Right lobe of liver (tissue), 4 donors: ENCODE results near the gene ATXN1.

ENCODE experiments used
- POLR2A ChIP-seq: fragments of 450-650 bp; IDR thresholded peaks from one replicate; pipeline ENCODE4 v1.6.1; 2017; ENCODE audit warnings: antibody characterized with exemption, mild to moderate bottlenecking
- TF ChIP-seq, protein P1 (sequence below), 4 donors: fragments of 200-600 bp in 3 of 4; fragments of 450-650 bp in 1 of 4; IDR thresholded peaks; one replicate each; pipeline versions ENCODE4 v1.5.1 to v1.8.0; 2016 to 2022; ENCODE audit warnings: antibody characterized with exemption in 4 of 4, mild to moderate bottlenecking in 2 of 4
- donor health status: DM: no; HTN: no; CAD: no.
- donor health status: DM: no; HTN: no; CAD: no.
- donor health status: DM: no; HTN: yes; CAD: no.

DNA sequence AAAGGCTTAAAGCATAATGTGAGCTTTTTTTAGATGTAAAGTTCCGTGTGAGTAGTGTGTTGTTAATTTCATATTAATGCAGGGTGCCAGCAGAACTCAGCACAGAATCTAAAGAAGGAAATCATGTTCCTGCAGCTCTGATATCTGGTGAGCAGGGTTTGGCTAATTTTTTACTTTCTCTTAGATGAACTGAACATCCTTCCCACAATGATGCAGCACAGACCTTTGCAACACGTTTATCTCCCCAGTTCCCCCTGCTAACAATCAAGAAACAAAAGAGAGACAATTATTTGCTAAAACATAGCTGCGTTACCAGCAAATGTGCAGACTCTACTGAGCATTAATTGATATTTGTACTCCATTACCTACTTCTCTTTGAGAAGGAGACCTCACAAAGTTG, 39.1 kb upstream of the ATXN1 start:
- TF ChIP-seq, protein P1, sequence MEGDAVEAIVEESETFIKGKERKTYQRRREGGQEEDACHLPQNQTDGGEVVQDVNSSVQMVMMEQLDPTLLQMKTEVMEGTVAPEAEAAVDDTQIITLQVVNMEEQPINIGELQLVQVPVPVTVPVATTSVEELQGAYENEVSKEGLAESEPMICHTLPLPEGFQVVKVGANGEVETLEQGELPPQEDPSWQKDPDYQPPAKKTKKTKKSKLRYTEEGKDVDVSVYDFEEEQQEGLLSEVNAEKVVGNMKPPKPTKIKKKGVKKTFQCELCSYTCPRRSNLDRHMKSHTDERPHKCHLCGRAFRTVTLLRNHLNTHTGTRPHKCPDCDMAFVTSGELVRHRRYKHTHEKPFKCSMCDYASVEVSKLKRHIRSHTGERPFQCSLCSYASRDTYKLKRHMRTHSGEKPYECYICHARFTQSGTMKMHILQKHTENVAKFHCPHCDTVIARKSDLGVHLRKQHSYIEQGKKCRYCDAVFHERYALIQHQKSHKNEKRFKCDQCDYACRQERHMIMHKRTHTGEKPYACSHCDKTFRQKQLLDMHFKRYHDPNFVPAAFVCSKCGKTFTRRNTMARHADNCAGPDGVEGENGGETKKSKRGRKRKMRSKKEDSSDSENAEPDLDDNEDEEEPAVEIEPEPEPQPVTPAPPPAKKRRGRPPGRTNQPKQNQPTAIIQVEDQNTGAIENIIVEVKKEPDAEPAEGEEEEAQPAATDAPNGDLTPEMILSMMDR (IDR thresholded peaks at IDR 0.05), result no peak
- no peak for TF ChIP-seq POLR2A
